ENCODE measurements around the gene RMI1. TPM values are rescaled to one million over a fixed set of nuclear protein-coding genes. Genes with fewer than 3 reads are reported as not detected.

The RMI1 gene
- total and polyA plus RNA-seq, 2 donors (not counting 3 experiments of a cell fraction or from before 2014, with no cell fraction given) = 1.1 to 11.5 TPM

DNA sequence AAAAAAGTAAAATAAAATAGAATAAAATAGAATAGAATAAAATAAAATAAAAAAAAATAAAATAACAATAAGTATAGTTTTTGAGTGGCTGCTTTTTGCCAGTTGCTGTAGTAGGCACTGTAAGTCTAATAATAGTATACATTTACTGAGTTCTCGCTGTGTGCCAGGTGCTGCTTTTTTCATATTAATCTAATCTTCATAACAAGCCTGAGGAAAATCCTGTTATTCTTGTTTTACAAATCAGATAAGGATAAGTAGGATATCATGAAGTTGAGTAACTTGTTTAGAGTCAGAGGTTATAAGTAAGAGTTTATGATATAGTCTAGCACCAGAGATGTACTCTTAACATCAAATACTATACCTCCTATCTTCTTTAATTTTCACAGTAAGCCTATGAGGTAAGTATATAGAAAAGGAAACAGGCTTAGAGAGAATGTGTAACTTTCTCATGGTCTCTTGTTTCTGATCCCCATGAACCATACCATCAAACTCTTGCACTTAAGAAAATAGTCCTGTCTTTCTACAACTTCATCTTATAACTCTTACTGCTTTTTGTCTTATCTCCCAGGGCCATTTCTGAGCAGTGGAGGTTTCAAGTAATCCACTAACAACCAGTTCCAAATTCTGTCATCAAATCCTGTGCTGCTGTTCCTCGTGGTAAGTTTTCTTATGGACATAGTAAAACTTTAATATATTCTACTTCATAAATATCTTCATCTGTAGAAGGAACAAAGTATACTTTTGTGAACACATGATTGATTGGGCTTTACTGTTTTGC is 18.7 kb downstream of the RMI1 start:
- Histone ChIP-seq H3K36me3 (ENCODE audit: control insufficient read depth in 2 of 2, extremely low read depth in 1 of 2, insufficient read depth in 2 of 2, low read length in 2 of 2) (peaks cover 0 to 12% of the 10 kb centered on the region in 2 experiments), H3K4me3 (replicated peaks in 1 of 3; ENCODE audit: insufficient read depth in 1 of 3, low read depth in 1 of 3, low read length in 3 of 3) (no peak overlapping the region), H3K9ac (replicated peaks; ENCODE audit: extremely low read depth, insufficient read depth, low read length) (no peak overlapping the region), H3K9me1 (replicated peaks; ENCODE audit: control insufficient read depth, extremely low read depth, insufficient read depth, low read length) (no peaks in the 10 kb centered on the region), H3K4me2 (ENCODE audit: insufficient read depth, low read length) (no peak overlapping the region), H3K4me1 (ENCODE audit: control insufficient read depth, extremely low read depth, insufficient read depth, low read length) (no peaks in the 10 kb centered on the region), H3K27ac (ENCODE audit: insufficient read depth, low read depth, low read length) (no peak overlapping the region), H3K9me3 (replicated peaks; ENCODE audit: control insufficient read depth, insufficient read depth, low read length) (no peaks in the 10 kb centered on the region), H3K79me2 (ENCODE audit: control insufficient read depth, insufficient read depth, low read length) (peaks cover 8% of the 10 kb centered on the region), H3K27me3 (ENCODE audit: control insufficient read depth in 2 of 2, insufficient read depth in 2 of 2, low read length in 2 of 2) (no peaks in the 10 kb centered on the region), H2AFZ (ENCODE audit: low read depth, low read length) (no peak overlapping the region), H4K20me1 (replicated peaks; ENCODE audit: control insufficient read depth, extremely low read depth, insufficient read depth, low read length) (no peaks in the 10 kb centered on the region)
- ChIA-PET POLR2A (no interaction called here), CTCF (no interaction called here)
- dilution Hi-C loops (cut with MboI; ENCODE audit: extremely low pct_ligation_motif_present, low sequenced_read_pairs) (no loop called here), intact Hi-C loops (cut with micrococcal nuclease) (no loop called here)
- peak; percentile 13 for DNase-seq (ENCODE audit: low read depth, low spot score)
- no peak for TF ChIP-seq POLR2A (IDR thresholded peaks at IDR 0.05; ENCODE audit: low read depth, low read length)
- FAIRE-seq = no peak
- no TSS peak for BruUV-seq (replicated peaks)

DNA sequence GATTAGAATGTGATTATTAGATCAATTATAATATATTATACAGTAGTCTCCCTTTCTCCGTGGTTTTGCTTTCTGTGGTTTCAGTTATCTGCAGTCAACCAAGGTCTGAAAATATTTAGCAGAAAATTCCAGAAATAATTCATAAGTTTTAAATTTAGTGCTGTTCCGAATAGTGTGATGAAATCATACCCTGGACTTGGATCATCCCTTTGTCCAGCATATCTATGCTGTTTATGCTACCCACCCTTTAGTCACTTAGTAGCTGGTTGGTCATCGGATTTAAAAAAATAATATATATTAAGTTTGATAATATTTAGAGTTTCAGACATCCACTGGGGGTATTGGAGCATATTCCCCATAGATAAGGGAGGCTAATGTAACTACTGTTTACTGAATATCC is 19.6 kb downstream of the RMI1 start:
- H3K9me1 ChIP-seq (replicated peaks; ENCODE audit: control insufficient read depth, extremely low read depth, insufficient read depth, low read length) = no peaks in the 10 kb centered on the region
- H3K9me3 ChIP-seq (replicated peaks; ENCODE audit: control insufficient read depth, insufficient read depth, low read length) = no peaks in the 10 kb centered on the region
- dilution Hi-C loops (cut with MboI; ENCODE audit: extremely low pct_ligation_motif_present, low sequenced_read_pairs) = no loop called here
- no peak overlapping the region for H3K4me2 ChIP-seq (ENCODE audit: insufficient read depth, low read length)
- no TSS peak for BruUV-seq (replicated peaks)
- H3K27ac ChIP-seq (ENCODE audit: insufficient read depth, low read depth, low read length) = no peak overlapping the region
- no peaks in the 10 kb centered on the region for H4K20me1 ChIP-seq (replicated peaks; ENCODE audit: control insufficient read depth, extremely low read depth, insufficient read depth, low read length)
- no peak overlapping the region for H3K4me3 ChIP-seq (replicated peaks in 1 of 3; ENCODE audit: insufficient read depth in 1 of 3, low read depth in 1 of 3, low read length in 3 of 3)
- no peak overlapping the region for H3K9ac ChIP-seq (replicated peaks; ENCODE audit: extremely low read depth, insufficient read depth, low read length)
- TF ChIP-seq, protein P1, sequence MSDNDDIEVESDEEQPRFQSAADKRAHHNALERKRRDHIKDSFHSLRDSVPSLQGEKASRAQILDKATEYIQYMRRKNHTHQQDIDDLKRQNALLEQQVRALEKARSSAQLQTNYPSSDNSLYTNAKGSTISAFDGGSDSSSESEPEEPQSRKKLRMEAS (IDR thresholded peaks at IDR 0.05; ENCODE audit: insufficient read depth, insufficient read length) = no peak
- no peak overlapping the region for H2AFZ ChIP-seq (ENCODE audit: low read depth, low read length)
- H3K79me2 ChIP-seq (ENCODE audit: control insufficient read depth, insufficient read depth, low read length) = peaks cover 6% of the 10 kb centered on the region
- no peaks in the 10 kb centered on the region for H3K27me3 ChIP-seq (ENCODE audit: control insufficient read depth in 2 of 2, insufficient read depth in 2 of 2, low read length in 2 of 2)
- peaks cover 0 to 12% of the 10 kb centered on the region in 2 experiments for H3K36me3 ChIP-seq (ENCODE audit: control insufficient read depth in 2 of 2, extremely low read depth in 1 of 2, insufficient read depth in 2 of 2, low read length in 2 of 2)
- H3K4me1 ChIP-seq (ENCODE audit: control insufficient read depth, extremely low read depth, insufficient read depth, low read length) = no peaks in the 10 kb centered on the region
- DNase-seq (ENCODE audit: low read depth, low spot score) = no peak
- ChIA-PET CTCF (no interaction called here), POLR2A (no interaction called here)
- no peak for FAIRE-seq
- intact Hi-C loops (cut with micrococcal nuclease) = no loop called here

Measured in endothelial cell of umbilical vein (primary cell).